Gastrocnemius medialis (tissue), 4 donors: ENCODE results near the gene KCNS3. TPM values are rescaled to one million over a fixed set of nuclear protein-coding genes. Genes with fewer than 3 reads are reported as not detected.

Source experiments
- ATAC-seq, 2 donors: fragments of 150-250 bp; one replicate each; pipeline ENCODE4 v1.9.1; 2016
- DNase-seq, 2 donors: peaks; one replicate each; pipeline ENCODE4 v3.0.0-alpha.2; 2019
- H3K27ac ChIP-seq, 4 donors: fragments of 200-600 bp; sonication (generic); 1 replicate in 1 of 4; 2 replicates in 3 of 4; pipeline ENCODE4 v1.5.1; 2016 to 2018; ENCODE audit warnings: mild to moderate bottlenecking in 2 of 4, moderate library complexity in 1 of 4
- H3K27me3 ChIP-seq, 3 donors: fragments of 200-600 bp; sonication (generic) in 2 of 3; 1 replicate in 1 of 3; 2 replicates in 2 of 3; pipeline versions ENCODE4 v1.5.1 to v1.6.0; 2016 to 2019; ENCODE audit warnings: mild to moderate bottlenecking in 1 of 3, moderate library complexity in 1 of 3
- H3K36me3 ChIP-seq, 2 donors: fragments of 200-600 bp; sonication (generic) in 1 of 2; one replicate each; pipeline ENCODE4 v1.5.1; 2017 to 2018
- H3K4me1 ChIP-seq, 2 donors: fragments of 200-600 bp; sonication (generic) in 1 of 2; one replicate each; pipeline ENCODE4 v1.5.1; 2016 to 2017; ENCODE audit warnings: mild to moderate bottlenecking in 2 of 2
- H3K4me3 ChIP-seq, 4 donors: fragments of 200-600 bp; sonication (generic) in 3 of 4; 1 replicate in 1 of 4; 2 replicates in 3 of 4; pipeline ENCODE4 v1.5.1; 2016 to 2019; ENCODE audit warnings: mild to moderate bottlenecking in 2 of 4
- H3K9me3 ChIP-seq, 3 donors: fragments of 200-600 bp; sonication (generic) in 2 of 3; 1 replicate in 1 of 3; 2 replicates in 2 of 3; pipeline ENCODE4 v1.5.1; 2016 to 2019
- CTCF ChIP-seq, 5 experiments: fragments of 450-650 bp in 3 of 5; fragments of 200-600 bp in 2 of 5; sonication (generic) in 2 of 5; IDR thresholded peaks in 4 of 5; conservative IDR thresholded peaks in 1 of 5; 1 replicate in 4 of 5; 2 replicates in 1 of 5; pipeline ENCODE4 v1.5.1; 2016 to 2019; ENCODE audit warnings: antibody characterized with exemption in 5 of 5, mild to moderate bottlenecking in 3 of 5, moderate library complexity in 3 of 5
- POLR2A ChIP-seq, 2 donors: fragments of 450-650 bp; IDR thresholded peaks; one replicate each; pipeline ENCODE4 v1.6.1; 2017; ENCODE audit warnings: antibody characterized with exemption in 2 of 2, mild to moderate bottlenecking in 2 of 2, moderate library complexity in 2 of 2
- in situ Hi-C, 4 donors: fragments of 200-750 bp; cut with MboI; loops; one replicate each; pipeline versions ENCODE4 v1.15.0 to v1.8.0; 2017; ENCODE audit warnings: low sequenced_read_pairs in 4 of 4
- intact Hi-C: fragments of 100-400 bp; cut with DNase I; formaldehyde crosslinking; loops from one replicate; pipeline ENCODE4 v1.15.1; 2023; ENCODE audit warnings: low total_unique reads
- total RNA-seq, 4 donors: library from RNA; depleted of rRNA; stranded (reverse); fragments of >200 nt; gene quantifications; one replicate each; pipeline versions ENCODE4 v1.1.0 to v1.2.3, GENCODE V29; 2016

KCNS3 gene
- total RNA-seq, 4 donors from 2014 or later = 25.8 to 103 (median 65.6) TPM

DNA sequence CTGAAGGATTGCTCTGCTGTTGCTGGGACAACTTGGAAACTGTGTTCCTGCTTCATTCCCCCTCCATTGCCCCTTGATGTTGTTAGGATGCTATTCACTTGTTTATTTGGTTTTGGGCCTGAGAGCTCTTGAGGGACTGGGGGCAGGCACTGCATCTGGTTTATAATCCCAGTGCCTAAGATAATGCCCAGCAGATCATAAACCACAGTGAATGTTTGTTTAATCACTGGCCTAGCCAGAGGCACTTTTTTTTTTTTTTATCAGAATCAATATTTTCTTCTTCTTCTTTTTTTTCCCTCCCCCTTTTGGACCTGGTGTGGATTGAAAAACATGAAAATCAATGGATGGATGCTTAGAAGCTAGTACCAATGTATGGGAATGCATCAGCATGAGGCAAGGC lies 38.1 kb downstream of the KCNS3 start:
- H3K27ac ChIP-seq = peak overlapping the region in 1 of 4 donors; percentile 35
- H3K4me1 ChIP-seq = peaks cover 56% of the 10 kb centered on the region in 2 donors
- H3K4me3 ChIP-seq = no peak overlapping the region
- DNase-seq = no peak
- in situ Hi-C loops = no loop called here
- no peaks in the 10 kb centered on the region for H3K9me3 ChIP-seq
- no peaks in the 10 kb centered on the region for H3K27me3 ChIP-seq
- intact Hi-C loops = loop anchor here (10.0 kb wide), 1 partner anchor 58 kb away; no protein-coding TSS in a partner anchor
- TF ChIP-seq CTCF (IDR thresholded peaks at IDR 0.05 in 4 of 5, conservative IDR thresholded peaks at IDR 0.05 in 1 of 5) (no peak), POLR2A (IDR thresholded peaks at IDR 0.05) (no peak)
- H3K36me3 ChIP-seq = no peaks in the 10 kb centered on the region
- ATAC-seq = no peak

DNA sequence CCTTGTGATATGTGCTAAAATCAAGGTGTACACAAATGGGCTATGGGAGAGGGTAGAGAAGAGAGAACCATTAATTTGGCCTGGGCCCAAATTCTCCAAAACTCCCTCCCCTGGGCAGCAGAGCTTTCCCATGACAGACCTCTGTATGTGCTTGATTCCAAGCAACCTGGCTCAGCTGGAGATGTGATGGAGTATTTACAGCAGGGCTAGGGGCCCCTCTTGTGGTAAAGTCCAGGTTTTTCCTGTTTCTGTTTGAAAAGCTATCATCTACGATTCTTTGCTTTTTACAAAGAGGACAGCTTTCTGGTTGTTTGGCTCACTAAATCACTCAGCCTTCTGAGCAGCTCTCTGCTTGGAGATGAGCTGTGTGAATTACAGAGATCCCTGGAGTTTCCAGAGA lies 40.3 kb downstream of the KCNS3 start:
- peaks cover 43 to 45% of the 10 kb centered on the region in 2 donors for H3K4me1 ChIP-seq
- H3K27ac ChIP-seq = no peak overlapping the region
- intact Hi-C loops (loop anchor here (10.0 kb wide), 1 partner anchor 56 kb away; no protein-coding TSS in a partner anchor), in situ Hi-C loops (no loop called here)
- DNase-seq (no peak), ATAC-seq (peak in 1 of 2 donors; percentile 44)
- no peaks in the 10 kb centered on the region for H3K36me3 ChIP-seq
- no peaks in the 10 kb centered on the region for H3K27me3 ChIP-seq
- no peak overlapping the region for H3K4me3 ChIP-seq
- H3K9me3 ChIP-seq = no peaks in the 10 kb centered on the region
- TF ChIP-seq CTCF (IDR thresholded peaks at IDR 0.05 in 4 of 5, conservative IDR thresholded peaks at IDR 0.05 in 1 of 5) = peak in 2 of 5 experiments; percentile 8 to 15
- no peak for TF ChIP-seq POLR2A (IDR thresholded peaks at IDR 0.05)

DNA sequence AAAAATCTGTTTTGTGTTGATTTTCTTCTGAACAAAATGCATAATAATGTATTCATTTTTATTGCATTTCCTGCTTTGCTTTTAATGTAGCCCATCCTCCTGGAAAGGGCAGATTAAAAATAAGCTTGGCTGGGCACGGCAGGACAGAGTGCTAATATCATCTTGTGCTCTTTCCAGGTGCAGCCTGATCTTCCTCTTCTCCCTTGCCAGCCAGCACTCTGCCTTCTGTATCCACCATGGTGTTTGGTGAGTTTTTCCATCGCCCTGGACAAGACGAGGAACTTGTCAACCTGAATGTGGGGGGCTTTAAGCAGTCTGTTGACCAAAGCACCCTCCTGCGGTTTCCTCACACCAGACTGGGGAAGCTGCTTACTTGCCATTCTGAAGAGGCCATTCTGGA lies 52.3 kb downstream of the KCNS3 start:
- peak; percentile 74 to 88 for ATAC-seq
- peaks cover 40 to 63% of the 10 kb centered on the region in 2 donors for H3K4me1 ChIP-seq
- H3K36me3 ChIP-seq = peaks cover 0 to 15% of the 10 kb centered on the region in 2 donors
- peak in 1 of 2 donors; percentile 22 for DNase-seq
- H3K27me3 ChIP-seq = no peaks in the 10 kb centered on the region
- in situ Hi-C loops (no loop called here), intact Hi-C loops (no loop called here)
- H3K4me3 ChIP-seq = no peak overlapping the region
- peak overlapping the region in 3 of 4 donors; percentile 2 to 74 (median 67) for H3K27ac ChIP-seq
- no peaks in the 10 kb centered on the region for H3K9me3 ChIP-seq
- TF ChIP-seq CTCF (IDR thresholded peaks at IDR 0.05 in 4 of 5, conservative IDR thresholded peaks at IDR 0.05 in 1 of 5) (no peak), POLR2A (IDR thresholded peaks at IDR 0.05) (no peak)

DNA sequence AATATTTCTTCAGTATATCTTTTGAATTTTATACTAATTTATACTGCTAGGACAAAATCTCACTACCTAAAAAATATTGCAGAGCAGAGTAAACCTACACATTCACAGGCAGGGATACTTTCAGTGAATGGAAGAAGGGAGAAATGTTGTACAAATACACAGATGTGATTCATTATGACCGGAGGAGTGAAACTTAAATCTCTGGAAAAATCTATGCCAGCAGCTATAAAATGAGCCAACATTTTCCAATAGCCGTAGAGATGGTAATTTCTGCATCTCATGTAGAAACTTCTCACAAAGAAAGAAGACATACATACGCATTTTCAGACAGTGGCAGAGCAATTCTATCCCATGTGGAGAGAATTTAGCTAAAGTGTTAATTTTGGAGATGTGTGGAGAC lies 54.8 kb downstream of the KCNS3 start:
- TF ChIP-seq POLR2A (IDR thresholded peaks at IDR 0.05) (no peak), CTCF (IDR thresholded peaks at IDR 0.05 in 4 of 5, conservative IDR thresholded peaks at IDR 0.05 in 1 of 5) (no peak)
- Histone ChIP-seq H3K36me3 (peaks cover 0 to 15% of the 10 kb centered on the region in 2 donors), H3K27me3 (no peaks in the 10 kb centered on the region), H3K27ac (no peak overlapping the region), H3K9me3 (no peaks in the 10 kb centered on the region), H3K4me1 (peaks cover 40 to 66% of the 10 kb centered on the region in 2 donors), H3K4me3 (no peak overlapping the region)
- ATAC-seq (no peak), DNase-seq (no peak)
- intact Hi-C loops = no loop called here
- in situ Hi-C loops = no loop called here

GRCh38 chr2:17934721-17935120 lies 56.3 kb downstream of the KCNS3 start:
- TF ChIP-seq POLR2A (IDR thresholded peaks at IDR 0.05) (no peak), CTCF (IDR thresholded peaks at IDR 0.05 in 4 of 5, conservative IDR thresholded peaks at IDR 0.05 in 1 of 5) (no peak)
- Histone ChIP-seq H3K4me3 (no peak overlapping the region), H3K4me1 (peaks cover 35 to 59% of the 10 kb centered on the region in 2 donors), H3K27me3 (no peaks in the 10 kb centered on the region), H3K9me3 (no peaks in the 10 kb centered on the region), H3K27ac (no peak overlapping the region), H3K36me3 (peaks cover 0 to 15% of the 10 kb centered on the region in 2 donors)
- DNase-seq (no peak), ATAC-seq (no peak)
- in situ Hi-C loops (no loop called here), intact Hi-C loops (no loop called here)
